ENCODE results near the gene SPEF2. TPM values are rescaled to one million over a fixed set of nuclear protein-coding genes. Genes with fewer than 3 reads are reported as not detected.

Gene SPEF2
- total and polyA plus RNA-seq, 2 of the 13 experiments (the other 11 are each of a cell fraction or from before 2014, with no cell fraction given): 1.5 to 2.3 TPM

GRCh38 chr5:35765921-35766320 lies 148.3 kb downstream of the SPEF2 start:
- in situ Hi-C loops (cut with HindIII; ENCODE audit: extremely low pct_ligation_motif_present, low pct_unique_long_range_greater_than_20kb) (no loop called here), intact Hi-C loops (cut with micrococcal nuclease; ENCODE audit: unreplicated experiment) (no loop called here)
- no peak overlapping the region for H3K27ac ChIP-seq (ENCODE audit: extremely low read length, insufficient read depth, low read length)
- H3K4me2 ChIP-seq (ENCODE audit: low read depth, low read length): no peak overlapping the region
- H3K9me3 ChIP-seq (ENCODE audit: low read length): no peaks in the 10 kb centered on the region
- TF ChIP-seq FUBP1 (CRISPR knock-in tag; IDR thresholded peaks at IDR 0.05; ENCODE audit: borderline replicate concordance) (no peak), SMYD3 (CRISPR knock-in tag; IDR thresholded peaks at IDR 0.05) (no peak)
- no peak overlapping the region for H3K9ac ChIP-seq (ENCODE audit: insufficient read depth, low read depth, low read length)
- CTCF ChIA-PET (ENCODE audit: low intra/inter-chr PET ratio, low total read pairs): no interaction called here
- FAIRE-seq: no peak
- POLR2A ChIA-PET: no interaction called here
- no peak for DNase-seq (ENCODE audit: low spot score)
- H3K4me3 ChIP-seq (replicated peaks in 1 of 3; ENCODE audit: insufficient read depth in 1 of 3, low read depth in 2 of 3, low read length in 3 of 3): no peak overlapping the region
- BruUV-seq (replicated peaks): no TSS peak
- no peaks in the 10 kb centered on the region for H3K79me2 ChIP-seq (ENCODE audit: insufficient read depth, low read length)
- 67% methylated on average over 1 of the region's 1 CpG for WGBS (ENCODE audit: low lambda C conversion rate)
- H2AFZ ChIP-seq (ENCODE audit: low read length): no peak overlapping the region
- ATAC-seq: no peak
- no peaks in the 10 kb centered on the region for H3K36me3 ChIP-seq (replicated peaks in 1 of 2; ENCODE audit: control insufficient read depth in 1 of 2, insufficient read depth in 2 of 2, low read length in 2 of 2)
- H3K4me1 ChIP-seq (ENCODE audit: insufficient read depth, low read length): no peaks in the 10 kb centered on the region
- no peaks in the 10 kb centered on the region; a peak in 1 of 5 replicates for H3K27me3 ChIP-seq (ENCODE audit: control insufficient read depth in 1 of 2, insufficient read depth in 2 of 2, low read length in 2 of 2)
- no peaks in the 10 kb centered on the region for H4K20me1 ChIP-seq (ENCODE audit: insufficient read depth, low read length)

- Histone ChIP-seq H3K27ac (ENCODE audit: extremely low read length, insufficient read depth, low read length) (no peak overlapping the region), H3K9ac (ENCODE audit: insufficient read depth, low read depth, low read length) (no peak overlapping the region), H4K20me1 (ENCODE audit: insufficient read depth, low read length) (no peaks in the 10 kb centered on the region), H3K4me1 (ENCODE audit: insufficient read depth, low read length) (no peaks in the 10 kb centered on the region), H2AFZ (ENCODE audit: low read length) (no peak overlapping the region), H3K9me3 (ENCODE audit: low read length) (no peaks in the 10 kb centered on the region), H3K79me2 (ENCODE audit: insufficient read depth, low read length) (no peaks in the 10 kb centered on the region), H3K36me3 (replicated peaks in 1 of 2; ENCODE audit: control insufficient read depth in 1 of 2, insufficient read depth in 2 of 2, low read length in 2 of 2) (no peaks in the 10 kb centered on the region), H3K27me3 (ENCODE audit: control insufficient read depth in 1 of 2, insufficient read depth in 2 of 2, low read length in 2 of 2) (no peaks in the 10 kb centered on the region; a peak in 1 of 5 replicates), H3K4me2 (ENCODE audit: low read depth, low read length) (no peak overlapping the region), H3K4me3 (replicated peaks in 1 of 3; ENCODE audit: insufficient read depth in 1 of 3, low read depth in 2 of 3, low read length in 3 of 3) (no peak overlapping the region)
- ATAC-seq (no peak), FAIRE-seq (no peak), DNase-seq (ENCODE audit: low spot score) (no peak)
- ChIA-PET CTCF (ENCODE audit: low intra/inter-chr PET ratio, low total read pairs) (no interaction called here), POLR2A (no interaction called here)
- BruUV-seq (replicated peaks): no TSS peak
- WGBS (ENCODE audit: low lambda C conversion rate): 39% methylated on average over 6 of the region's 6 CpGs
- in situ Hi-C loops (cut with HindIII; ENCODE audit: extremely low pct_ligation_motif_present, low pct_unique_long_range_greater_than_20kb): loop anchor here (10.0 kb wide), 1 partner anchor 154 kb away; no protein-coding TSS in a partner anchor
- intact Hi-C loops (cut with micrococcal nuclease; ENCODE audit: unreplicated experiment): no loop called here
- TF ChIP-seq KDM3A (CRISPR knock-in tag; IDR thresholded peaks at IDR 0.05; ENCODE audit: low read depth): no peak
- TF ChIP-seq CEBPB (IDR thresholded peaks at IDR 0.05; ENCODE audit: borderline replicate concordance, low read depth, low read length): peak; percentile 61; the same call in 1 of the 2 replicates
- TF ChIP-seq CEBPZ (IDR thresholded peaks at IDR 0.05; ENCODE audit: low read length): no peak
- no peak for TF ChIP-seq ZNF207 (IDR thresholded peaks at IDR 0.05; ENCODE audit: borderline replicate concordance)
These were observed 153.6 kb downstream of the SPEF2 start for GRCh38 chr5:35771300-35771699.
